Astrocyte of the spinal cord (primary cell): ENCODE measurements around the gene HK2.
"Not testable (repeated sequence)": the region's sequence is repeated elsewhere in the genome, so short reads cannot be mapped to it uniquely, and the experiment has no call there.

Source experiments
- DNase-seq: peaks from one replicate; pipeline ENCODE4 v3.0.0; 2011; ENCODE audit warnings: low read depth, low spot score
- H3K4me3 ChIP-seq: 2 replicates; pipeline ENCODE4 v1.5.1; 2011; ENCODE audit warnings: low read depth, mild to moderate bottlenecking, low read length, moderate library complexity
- CTCF ChIP-seq: IDR thresholded peaks from 2 replicates; pipeline ENCODE4 v1.5.1; 2012; ENCODE audit warnings: low read depth, mild to moderate bottlenecking, low read length, inconsistent platforms
- in situ Hi-C: cut with HindIII; loops from 2 replicates; pipeline ENCODE4 v1.10.0; 2017; ENCODE audit warnings: low sequenced_read_pairs

Gene HK2

GRCh38 chr2:74906395-74906794 lies 72.5 kb downstream of the HK2 start:
- no peak overlapping the region for H3K4me3 ChIP-seq
- TF ChIP-seq CTCF = no peak
- no peak for DNase-seq
- in situ Hi-C loops = no loop called here

- DNase-seq, H3K4me3 ChIP-seq, in situ Hi-C loops: not testable (repeated sequence)
Measured at GRCh38 chr2:74907560-74907959, 73.6 kb downstream of the HK2 start.

- in situ Hi-C loops = no loop called here
- no peak for DNase-seq
- no peak for TF ChIP-seq CTCF
- H3K4me3 ChIP-seq = no peak overlapping the region
Measured at GRCh38 chr2:74908748-74909444, 75.0 kb downstream of the HK2 start.

GRCh38 chr2:74910245-74910644 lies 76.3 kb downstream of the HK2 start:
- TF ChIP-seq CTCF = no peak
- DNase-seq = no peak
- H3K4me3 ChIP-seq = no peak overlapping the region
- in situ Hi-C loops = no loop called here

- H3K4me3 ChIP-seq = no peak overlapping the region
- TF ChIP-seq CTCF = no peak
- no peak for DNase-seq
- in situ Hi-C loops = no loop called here
Measured at GRCh38 chr2:74911061-74911460, 77.1 kb downstream of the HK2 start.

GRCh38 chr2:74915743-74916142 lies 81.8 kb downstream of the HK2 start:
- peak; percentile 60 for DNase-seq
- no peak for TF ChIP-seq CTCF
- no peak overlapping the region for H3K4me3 ChIP-seq
- in situ Hi-C loops = no loop called here

GRCh38 chr2:74916394-74916793 lies 82.5 kb downstream of the HK2 start:
- TF ChIP-seq CTCF = no peak
- in situ Hi-C loops = no loop called here
- H3K4me3 ChIP-seq = no peak overlapping the region
- no peak for DNase-seq
